Suprapubic skin (tissue), 4 donors: ENCODE measurements around the gene GRID1. TPM values are rescaled to one million over a fixed set of nuclear protein-coding genes. Genes with fewer than 3 reads are reported as not detected.
A peak's percentile ranks its signal among the peaks of the same experiment; 100 is the strongest.

ENCODE experiments used
- DNase-seq, 2 donors: peaks; one replicate each; pipeline ENCODE4 v3.0.0-alpha.2; 2019; ENCODE audit warnings: low spot score in 2 of 2
- H3K27ac ChIP-seq: fragments of 200-600 bp; sonication (generic); one replicate; pipeline ENCODE4 v1.5.1; 2019
- H3K27me3 ChIP-seq: fragments of 200-600 bp; sonication (generic); one replicate; pipeline ENCODE4 v1.5.1; 2019
- H3K36me3 ChIP-seq: fragments of 200-600 bp; sonication (generic); one replicate; pipeline ENCODE4 v1.5.1; 2019
- H3K4me1 ChIP-seq: fragments of 200-600 bp; sonication (generic); one replicate; pipeline ENCODE4 v1.5.1; 2019
- H3K4me3 ChIP-seq: fragments of 200-600 bp; sonication (generic); one replicate; pipeline ENCODE4 v1.5.1; 2019; ENCODE audit warnings: mild to moderate bottlenecking
- H3K9me3 ChIP-seq: fragments of 200-600 bp; sonication (generic); one replicate; pipeline ENCODE4 v1.5.1; 2019
- CTCF ChIP-seq, 2 donors: fragments of 200-600 bp in 1 of 2; fragments of 450-650 bp in 1 of 2; sonication (generic) in 1 of 2; IDR thresholded peaks; one replicate each; pipeline ENCODE4 v1.5.1; 2016 to 2019; ENCODE audit warnings: antibody characterized with exemption in 2 of 2, mild to moderate bottlenecking in 1 of 2, moderate library complexity in 1 of 2
- EP300 ChIP-seq: sonication (generic); formaldehyde crosslinking; IDR thresholded peaks from one replicate; pipeline ENCODE4 v1.6.1; 2017; ENCODE audit warnings: antibody characterized with exemption
- POLR2A ChIP-seq, 2 donors: fragments of 450-650 bp; IDR thresholded peaks; one replicate each; pipeline ENCODE4 v1.6.1; 2017; ENCODE audit warnings: antibody characterized with exemption in 2 of 2, mild to moderate bottlenecking in 2 of 2, moderate library complexity in 2 of 2
- POLR2AphosphoS5 ChIP-seq, 3 donors: sonication (generic); formaldehyde crosslinking; IDR thresholded peaks; one replicate each; pipeline ENCODE4 v1.6.1; 2017; ENCODE audit warnings: antibody characterized with exemption in 3 of 3
- WGBS: methylation state at CpG from one replicate; pipeline ENCODE4 v1.1.5; 2018; 5-methylcytosine and 5-hydroxymethylcytosine counted together
- total RNA-seq, 4 donors: library from RNA; depleted of rRNA; stranded (reverse); fragments of >200 nt; gene quantifications; one replicate each; pipeline ENCODE4 v1.1.0, GENCODE V29; 2016

GRID1 gene
- total RNA-seq, 4 donors from 2014 or later, result 1.8 to 3.1 (median 2.4) TPM

GRCh38 chr10:85602713-85603112, 763.9 kb downstream of the GRID1 start:
- Histone ChIP-seq H3K4me3 (no peak overlapping the region), H3K27ac (no peak overlapping the region), H3K36me3 (no peaks in the 10 kb centered on the region), H3K9me3 (no peaks in the 10 kb centered on the region), H3K4me1 (no peaks in the 10 kb centered on the region), H3K27me3 (no peaks in the 10 kb centered on the region)
- DNase-seq, result no peak
- TF ChIP-seq EP300, result no peak
- no peak for TF ChIP-seq CTCF (IDR thresholded peaks at IDR 0.05)
- TF ChIP-seq POLR2A (IDR thresholded peaks at IDR 0.05), result no peak
- TF ChIP-seq POLR2AphosphoS5 (IDR thresholded peaks at IDR 0.05), result no peak
- no CpG with 5 or more reads among the region's 1 CpG for WGBS

GRCh38 chr10:85602306-85602705, 764.3 kb downstream of the GRID1 start:
- 89% methylated on average over 5 of the region's 18 CpGs for WGBS
- H3K27ac ChIP-seq, result no peak overlapping the region
- no peaks in the 10 kb centered on the region for H3K27me3 ChIP-seq
- peak in 1 of 2 donors; percentile 71 for DNase-seq
- H3K36me3 ChIP-seq, result no peaks in the 10 kb centered on the region
- no peaks in the 10 kb centered on the region for H3K4me1 ChIP-seq
- H3K9me3 ChIP-seq, result no peaks in the 10 kb centered on the region
- no peak for TF ChIP-seq POLR2AphosphoS5 (IDR thresholded peaks at IDR 0.05)
- TF ChIP-seq CTCF (IDR thresholded peaks at IDR 0.05), result no peak
- TF ChIP-seq EP300, result no peak
- TF ChIP-seq POLR2A (IDR thresholded peaks at IDR 0.05), result no peak
- no peak overlapping the region for H3K4me3 ChIP-seq

- DNase-seq, result peak in 1 of 2 donors; percentile 49
- no peak overlapping the region for H3K27ac ChIP-seq
- no peaks in the 10 kb centered on the region for H3K36me3 ChIP-seq
- TF ChIP-seq POLR2A (IDR thresholded peaks at IDR 0.05) (no peak), EP300 (no peak), CTCF (IDR thresholded peaks at IDR 0.05) (no peak), POLR2AphosphoS5 (IDR thresholded peaks at IDR 0.05) (no peak)
- no peaks in the 10 kb centered on the region for H3K27me3 ChIP-seq
- no peaks in the 10 kb centered on the region for H3K9me3 ChIP-seq
- no peaks in the 10 kb centered on the region for H3K4me1 ChIP-seq
- H3K4me3 ChIP-seq, result no peak overlapping the region
- WGBS, result 83% methylated on average over 9 of the region's 9 CpGs
Observed at GRCh38 chr10:85601526-85601925, 765.1 kb downstream of the GRID1 start.

GRCh38 chr10:85600744-85601081, 765.9 kb downstream of the GRID1 start:
- DNase-seq, result peak in 1 of 2 donors; percentile 38
- Histone ChIP-seq H3K36me3 (no peaks in the 10 kb centered on the region), H3K9me3 (no peaks in the 10 kb centered on the region), H3K4me1 (no peaks in the 10 kb centered on the region), H3K4me3 (no peak overlapping the region), H3K27ac (no peak overlapping the region), H3K27me3 (no peaks in the 10 kb centered on the region)
- TF ChIP-seq POLR2AphosphoS5 (IDR thresholded peaks at IDR 0.05), result no peak
- no peak for TF ChIP-seq CTCF (IDR thresholded peaks at IDR 0.05)
- no peak for TF ChIP-seq EP300
- TF ChIP-seq POLR2A (IDR thresholded peaks at IDR 0.05), result no peak
- 68% methylated on average over 2 of the region's 2 CpGs for WGBS

- no peak overlapping the region for H3K27ac ChIP-seq
- no peak for TF ChIP-seq POLR2AphosphoS5 (IDR thresholded peaks at IDR 0.05)
- TF ChIP-seq EP300, result no peak
- no peak for TF ChIP-seq CTCF (IDR thresholded peaks at IDR 0.05)
- no peak for TF ChIP-seq POLR2A (IDR thresholded peaks at IDR 0.05)
Observed at GRCh38 chr10:85600026-85600743, 766.4 kb downstream of the GRID1 start.

More at GRCh38 chr10:85600026-85600743, 766.4 kb downstream of the GRID1 start:
- Histone ChIP-seq H3K9me3 (no peaks in the 10 kb centered on the region), H3K36me3 (no peaks in the 10 kb centered on the region), H3K4me3 (no peak overlapping the region), H3K4me1 (no peaks in the 10 kb centered on the region), H3K27me3 (no peaks in the 10 kb centered on the region)
- WGBS, result 65% methylated on average over 5 of the region's 5 CpGs
- peak in 1 of 2 donors; percentile 40 for DNase-seq
